Measurements from ENCODE around the gene TWIST2.

Gene TWIST2

DNA sequence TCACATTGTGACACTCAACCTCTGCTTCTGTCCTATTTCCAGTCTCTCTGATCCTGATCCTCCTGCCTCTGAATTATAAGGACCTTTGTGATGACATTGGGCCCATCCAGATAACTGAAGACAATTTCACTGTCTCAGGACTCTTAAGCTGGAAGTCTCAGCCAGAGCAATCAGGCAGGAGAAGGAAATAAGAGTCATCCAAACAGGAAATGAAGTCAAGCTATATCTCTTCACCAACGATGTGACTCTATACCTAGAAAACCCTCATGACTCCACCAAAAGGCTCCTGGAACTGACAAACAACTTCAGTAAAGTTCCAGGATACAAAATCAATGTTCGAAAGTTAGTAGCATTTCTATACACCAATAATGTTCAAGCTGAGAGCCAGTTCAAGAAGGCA is 29.3 kb upstream of the TWIST2 start:
- Mint-ChIP-seq H3K27me3 (peaks cover 75 to 95% of the 10 kb centered on the region in 2 donors), H3K4me3 (no peak overlapping the region), H3K36me3 (ENCODE audit: insufficient read depth) (no peaks in the 10 kb centered on the region), H3K4me1 (ENCODE audit: low read depth in 2 of 2) (no peaks in the 10 kb centered on the region), H3K9me3 (peaks cover 0 to 3% of the 10 kb centered on the region in 2 donors), H3K27ac (no peak overlapping the region)
- ATAC-seq (replicated peaks) (no peak), DNase-seq (no peak)

DNA sequence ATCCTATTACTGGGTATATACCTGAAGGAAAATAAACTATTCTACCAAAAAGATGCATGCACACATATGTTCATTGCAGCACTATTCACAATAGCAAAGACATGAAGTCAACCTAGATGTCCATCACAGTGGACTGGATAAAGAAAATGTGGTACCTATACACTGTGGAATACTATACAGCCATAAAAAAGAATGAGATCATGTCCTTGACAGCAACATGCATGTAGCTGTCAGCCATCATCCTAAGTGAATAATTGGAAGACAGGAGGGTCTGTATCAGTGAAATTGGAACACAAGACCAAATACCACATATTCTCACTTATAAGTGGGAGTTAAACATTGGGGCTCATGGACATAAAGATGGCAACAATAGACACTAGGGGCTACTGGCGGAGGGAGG is 27.7 kb upstream of the TWIST2 start:
- Mint-ChIP-seq H3K36me3 (ENCODE audit: insufficient read depth) (no peaks in the 10 kb centered on the region), H3K27me3 (peaks cover 70 to 93% of the 10 kb centered on the region in 2 donors), H3K27ac (no peak overlapping the region), H3K4me3 (no peak overlapping the region), H3K9me3 (peaks cover 0 to 3% of the 10 kb centered on the region in 2 donors), H3K4me1 (ENCODE audit: low read depth in 2 of 2) (no peaks in the 10 kb centered on the region)
- no peak for ATAC-seq (replicated peaks)
- no peak for DNase-seq

DNA sequence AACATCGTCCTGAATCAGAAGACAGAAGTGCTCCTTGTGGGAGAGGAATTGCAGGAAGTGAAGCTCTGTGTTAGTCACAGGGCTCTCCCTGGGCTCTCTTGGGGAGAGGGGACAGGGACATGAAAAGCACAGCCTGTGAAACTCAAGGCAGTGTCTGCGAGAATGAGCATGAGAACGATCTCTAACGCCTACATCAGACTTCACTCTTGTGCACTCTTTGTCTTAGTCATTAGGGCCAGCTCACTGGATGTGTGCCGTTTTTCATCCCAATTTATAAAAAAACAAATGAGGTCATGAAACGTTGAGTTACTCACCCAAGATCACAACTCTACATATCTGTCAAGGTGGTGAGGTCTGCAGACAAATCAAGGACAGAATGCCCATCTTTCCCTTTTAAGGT is 27.0 kb upstream of the TWIST2 start:
- Mint-ChIP-seq H3K4me3 (no peak overlapping the region), H3K4me1 (ENCODE audit: low read depth in 2 of 2) (no peaks in the 10 kb centered on the region), H3K9me3 (peaks cover 0 to 3% of the 10 kb centered on the region in 2 donors)

DNA sequence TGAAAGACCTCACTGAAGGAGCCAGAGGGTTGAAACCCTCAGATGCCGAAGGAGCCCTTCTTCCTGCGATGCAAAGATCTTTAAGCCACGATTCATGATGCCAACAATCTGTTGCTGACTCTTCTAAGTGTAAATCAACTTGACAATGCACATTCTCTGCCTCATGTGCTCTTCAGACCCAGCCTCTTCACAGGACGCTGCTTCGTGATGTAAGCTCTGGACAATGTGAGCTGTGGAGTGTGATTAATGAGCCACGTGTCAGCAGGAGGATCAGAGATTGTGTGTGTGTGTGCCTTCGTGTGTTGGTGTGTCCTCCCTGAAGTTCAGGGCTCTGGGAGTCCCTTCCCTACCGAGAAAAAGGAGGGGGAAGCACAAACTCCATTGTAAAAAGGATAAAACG is 26.5 kb upstream of the TWIST2 start:
- Mint-ChIP-seq H3K27ac (no peak overlapping the region), H3K9me3 (peaks cover 0 to 3% of the 10 kb centered on the region in 2 donors), H3K27me3 (peaks cover 79 to 92% of the 10 kb centered on the region in 2 donors), H3K36me3 (ENCODE audit: insufficient read depth) (no peaks in the 10 kb centered on the region), H3K4me3 (no peak overlapping the region), H3K4me1 (ENCODE audit: low read depth in 2 of 2) (no peaks in the 10 kb centered on the region)
- DNase-seq = no peak
- ATAC-seq (replicated peaks) = no peak

More for the DNA sequence above, 27.0 kb upstream of the TWIST2 start:
- DNase-seq (no peak), ATAC-seq (replicated peaks) (no peak)
- Mint-ChIP-seq H3K27me3 (peaks cover 75 to 92% of the 10 kb centered on the region in 2 donors), H3K27ac (no peak overlapping the region), H3K36me3 (ENCODE audit: insufficient read depth) (no peaks in the 10 kb centered on the region)

DNA sequence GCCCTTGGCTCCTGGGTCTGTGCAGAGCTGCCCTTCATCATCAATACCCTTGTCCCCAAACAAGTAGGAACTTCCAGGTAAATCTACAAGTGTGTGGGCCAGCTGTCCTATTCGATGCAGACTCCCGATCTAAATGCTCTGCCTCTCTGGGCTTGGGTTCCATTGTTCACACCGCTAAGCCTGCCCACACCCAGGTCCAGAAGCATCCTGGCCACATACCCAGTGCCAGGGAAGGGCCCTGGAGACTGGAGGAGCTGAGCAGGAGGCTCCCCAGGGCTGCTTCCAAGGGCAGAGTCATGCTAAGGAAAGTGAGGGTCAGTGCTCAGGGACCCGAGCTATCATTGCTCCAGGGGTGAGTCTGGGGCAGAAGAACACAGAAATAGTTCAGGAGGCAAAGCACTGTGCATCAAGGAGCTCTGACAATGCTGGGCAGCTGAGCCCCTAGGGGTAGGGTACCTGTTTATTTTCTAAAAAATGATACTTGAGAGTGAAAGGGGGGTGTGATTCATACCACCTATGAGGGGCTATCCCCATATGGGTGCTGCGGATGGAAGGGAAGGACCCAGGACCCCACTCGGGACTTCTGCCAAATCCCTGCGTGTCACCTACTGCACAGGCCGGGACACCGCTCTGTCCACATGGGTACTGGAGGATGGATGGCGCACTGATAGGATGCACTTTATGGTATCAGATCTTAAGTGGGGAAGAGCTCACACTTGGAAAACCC is 25.8 kb upstream of the TWIST2 start:
- H3K27ac Mint-ChIP-seq = no peak overlapping the region
- H3K36me3 Mint-ChIP-seq (ENCODE audit: insufficient read depth) = no peaks in the 10 kb centered on the region
- ATAC-seq (replicated peaks) = no peak
- H3K4me3 Mint-ChIP-seq = no peak overlapping the region
- peaks cover 0 to 3% of the 10 kb centered on the region in 2 donors for H3K9me3 Mint-ChIP-seq
- peaks cover 75 to 91% of the 10 kb centered on the region in 2 donors for H3K27me3 Mint-ChIP-seq
- DNase-seq = no peak
- H3K4me1 Mint-ChIP-seq (ENCODE audit: low read depth in 2 of 2) = no peaks in the 10 kb centered on the region

DNA sequence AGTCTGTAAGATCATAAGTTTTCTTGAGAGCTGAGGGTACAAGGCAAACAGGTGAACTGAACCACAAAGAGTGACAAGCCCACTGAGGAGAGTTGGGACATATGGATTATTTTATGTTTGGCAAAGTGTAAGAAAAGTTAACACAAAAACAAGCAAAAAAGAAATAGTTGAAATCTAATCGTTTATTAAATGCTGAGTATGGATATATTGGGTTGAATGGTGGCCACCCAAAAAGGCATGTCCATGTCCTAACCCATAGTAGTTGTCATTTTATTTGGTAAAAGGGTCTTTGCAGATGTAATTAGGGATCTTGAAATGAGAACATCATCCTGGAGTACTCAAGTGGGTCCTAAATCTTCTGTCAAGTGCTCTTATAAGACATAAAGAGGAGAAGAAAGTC is 24.9 kb upstream of the TWIST2 start:
- DNase-seq (no peak), ATAC-seq (replicated peaks) (no peak)
- peaks cover 0 to 3% of the 10 kb centered on the region in 2 donors for H3K9me3 Mint-ChIP-seq
- no peaks in the 10 kb centered on the region for H3K4me1 Mint-ChIP-seq (ENCODE audit: low read depth in 2 of 2)
- H3K36me3 Mint-ChIP-seq (ENCODE audit: insufficient read depth) = no peaks in the 10 kb centered on the region
- H3K27me3 Mint-ChIP-seq = peaks cover 73 to 82% of the 10 kb centered on the region in 2 donors
- no peak overlapping the region for H3K27ac Mint-ChIP-seq
- no peak overlapping the region for H3K4me3 Mint-ChIP-seq

DNA sequence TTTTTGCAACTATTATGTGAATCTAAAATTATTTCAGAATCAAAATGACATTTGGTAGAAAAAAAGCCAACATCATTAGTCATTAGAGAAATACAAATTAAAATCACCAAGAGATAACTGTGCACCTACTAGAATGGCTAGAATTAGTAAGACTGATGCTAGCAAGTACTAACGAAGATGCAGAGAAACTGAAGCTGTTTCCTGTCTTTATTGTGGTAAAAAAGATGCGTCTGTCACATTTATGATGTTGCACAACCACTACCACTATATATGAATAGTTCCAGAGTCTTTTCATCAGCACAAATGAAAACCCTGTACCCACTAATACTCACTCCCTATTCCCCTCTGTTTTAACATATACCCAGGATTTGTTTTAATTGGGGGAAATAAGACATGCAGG is 16.7 kb upstream of the TWIST2 start:
- no peak overlapping the region for H3K27ac Mint-ChIP-seq
- ATAC-seq (replicated peaks) = no peak
- no peaks in the 10 kb centered on the region for H3K4me1 Mint-ChIP-seq (ENCODE audit: low read depth in 2 of 2)
- H3K4me3 Mint-ChIP-seq = no peak overlapping the region
- H3K27me3 Mint-ChIP-seq = peaks cover 53 to 58% of the 10 kb centered on the region in 2 donors
- H3K36me3 Mint-ChIP-seq (ENCODE audit: insufficient read depth) = no peaks in the 10 kb centered on the region
- no peak for DNase-seq
- H3K9me3 Mint-ChIP-seq = no peaks in the 10 kb centered on the region

DNA sequence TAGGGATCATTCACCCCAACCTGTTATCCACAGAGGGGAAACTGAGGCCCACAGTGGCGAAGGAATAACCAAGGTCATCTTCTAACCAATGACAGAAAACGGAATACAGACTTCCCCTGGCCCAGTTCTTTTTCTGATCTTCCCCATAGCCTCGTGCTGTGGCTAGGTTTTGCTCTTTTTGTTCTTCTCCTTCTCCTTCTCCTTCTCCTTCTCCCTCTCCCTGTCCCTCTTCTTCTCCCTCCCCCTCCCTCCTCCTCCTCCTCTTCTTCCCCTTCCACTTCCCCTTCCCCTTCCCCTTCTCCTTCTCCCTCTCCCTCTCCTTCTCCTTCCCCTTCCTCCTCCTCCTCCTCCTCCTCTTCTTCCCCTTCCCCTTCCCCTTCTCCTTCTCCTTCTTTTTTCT is 12.9 kb upstream of the TWIST2 start:
- no peaks in the 10 kb centered on the region for H3K9me3 Mint-ChIP-seq
- DNase-seq = no peak
- H3K27me3 Mint-ChIP-seq = peaks cover 54 to 81% of the 10 kb centered on the region in 2 donors
- H3K4me1 Mint-ChIP-seq (ENCODE audit: low read depth in 2 of 2) = no peaks in the 10 kb centered on the region
- no peak overlapping the region for H3K4me3 Mint-ChIP-seq
- no peaks in the 10 kb centered on the region for H3K36me3 Mint-ChIP-seq (ENCODE audit: insufficient read depth)
- no peak for ATAC-seq (replicated peaks)
- H3K27ac Mint-ChIP-seq = no peak overlapping the region

DNA sequence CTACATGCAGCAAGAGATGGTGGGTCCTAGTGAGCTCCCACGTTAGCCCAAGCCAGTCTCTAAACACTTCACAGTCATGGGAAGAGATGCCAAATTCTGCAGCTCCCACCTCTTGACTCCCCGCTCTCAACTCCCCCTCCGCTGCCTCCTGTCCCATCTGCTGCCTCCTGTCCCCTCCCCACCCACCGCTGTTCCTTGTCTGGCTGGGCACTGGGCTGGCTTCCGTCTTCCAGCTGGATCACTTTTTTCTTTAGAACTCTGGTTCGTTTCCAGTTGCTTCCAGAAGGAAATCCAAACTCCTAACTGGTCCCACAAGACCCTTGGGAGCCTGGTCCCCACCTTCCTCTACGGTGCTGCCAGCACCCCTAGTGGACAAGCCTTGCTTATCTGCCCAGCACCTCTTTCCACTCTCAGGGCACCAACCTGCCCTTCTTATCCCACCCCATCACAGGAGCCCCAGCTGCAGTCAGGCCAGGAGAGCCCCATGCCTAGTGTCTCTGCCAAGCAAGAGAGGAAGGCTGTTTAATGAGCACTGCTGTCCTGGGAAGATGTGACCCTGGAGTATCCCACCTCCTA is 12.1 kb upstream of the TWIST2 start:
- Mint-ChIP-seq H3K27me3 (peaks cover 59 to 89% of the 10 kb centered on the region in 2 donors), H3K27ac (no peak overlapping the region), H3K9me3 (no peaks in the 10 kb centered on the region), H3K36me3 (ENCODE audit: insufficient read depth) (no peaks in the 10 kb centered on the region), H3K4me1 (ENCODE audit: low read depth in 2 of 2) (no peaks in the 10 kb centered on the region), H3K4me3 (no peak overlapping the region)
- DNase-seq (no peak), ATAC-seq (replicated peaks) (no peak)

DNA sequence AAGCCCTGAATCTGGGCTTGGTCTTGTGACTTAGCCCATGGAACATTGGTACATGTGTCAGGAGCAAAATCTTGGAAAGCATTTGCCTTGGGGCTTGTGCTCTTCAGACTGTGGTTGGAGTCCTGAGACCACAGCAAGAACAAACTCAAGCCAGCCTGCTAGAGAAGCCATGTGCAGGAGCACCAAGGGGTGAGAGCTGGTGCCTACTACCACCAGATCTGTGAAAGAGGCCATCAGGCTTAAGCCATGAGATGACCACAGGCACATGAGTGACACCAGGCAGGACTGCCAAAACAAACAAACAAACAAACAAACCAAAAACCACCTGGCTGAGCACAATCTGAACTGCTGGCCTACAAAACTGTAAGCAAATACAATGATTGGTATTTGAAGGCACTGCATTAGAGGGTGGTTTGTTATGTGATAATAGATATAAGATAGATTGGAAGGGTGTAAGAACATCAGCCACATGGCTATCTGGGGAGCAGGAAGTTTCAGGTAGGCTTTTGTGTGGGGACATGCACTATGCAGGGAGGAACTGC is 9.0 kb upstream of the TWIST2 start:
- no peak overlapping the region for H3K27ac Mint-ChIP-seq
- no peak overlapping the region for H3K4me3 Mint-ChIP-seq
- ATAC-seq (replicated peaks) (no peak), DNase-seq (no peak)
- no peaks in the 10 kb centered on the region for H3K36me3 Mint-ChIP-seq (ENCODE audit: insufficient read depth)
- no peaks in the 10 kb centered on the region for H3K4me1 Mint-ChIP-seq (ENCODE audit: low read depth in 2 of 2)
- H3K27me3 Mint-ChIP-seq = peaks cover 62 to 89% of the 10 kb centered on the region in 2 donors
- no peaks in the 10 kb centered on the region for H3K9me3 Mint-ChIP-seq

DNA sequence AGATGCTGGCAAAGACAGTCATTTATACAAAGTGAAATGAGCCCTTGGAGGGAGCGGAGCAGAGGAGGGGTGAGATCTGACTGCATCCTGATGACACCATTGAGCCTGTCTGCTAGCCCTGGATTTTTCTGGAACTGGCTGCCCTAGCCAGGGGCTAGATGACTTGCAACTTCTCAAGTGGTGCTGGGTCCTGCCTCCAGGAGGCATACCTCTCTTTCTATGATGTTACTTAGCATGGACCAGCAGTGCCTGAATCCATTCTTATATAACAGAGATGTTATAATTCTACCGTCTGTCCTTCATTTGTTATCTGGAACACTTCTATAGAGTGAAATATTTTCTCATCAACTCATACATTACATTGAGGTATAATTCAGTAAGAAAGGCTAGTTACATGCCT is 8.5 kb upstream of the TWIST2 start:
- DNase-seq (no peak), ATAC-seq (replicated peaks) (no peak)
- H3K27ac Mint-ChIP-seq = no peak overlapping the region
- no peaks in the 10 kb centered on the region for H3K36me3 Mint-ChIP-seq (ENCODE audit: insufficient read depth)
- H3K27me3 Mint-ChIP-seq = peaks cover 62 to 89% of the 10 kb centered on the region in 2 donors
- no peaks in the 10 kb centered on the region for H3K9me3 Mint-ChIP-seq
- H3K4me3 Mint-ChIP-seq = no peak overlapping the region
- H3K4me1 Mint-ChIP-seq (ENCODE audit: low read depth in 2 of 2) = no peaks in the 10 kb centered on the region

DNA sequence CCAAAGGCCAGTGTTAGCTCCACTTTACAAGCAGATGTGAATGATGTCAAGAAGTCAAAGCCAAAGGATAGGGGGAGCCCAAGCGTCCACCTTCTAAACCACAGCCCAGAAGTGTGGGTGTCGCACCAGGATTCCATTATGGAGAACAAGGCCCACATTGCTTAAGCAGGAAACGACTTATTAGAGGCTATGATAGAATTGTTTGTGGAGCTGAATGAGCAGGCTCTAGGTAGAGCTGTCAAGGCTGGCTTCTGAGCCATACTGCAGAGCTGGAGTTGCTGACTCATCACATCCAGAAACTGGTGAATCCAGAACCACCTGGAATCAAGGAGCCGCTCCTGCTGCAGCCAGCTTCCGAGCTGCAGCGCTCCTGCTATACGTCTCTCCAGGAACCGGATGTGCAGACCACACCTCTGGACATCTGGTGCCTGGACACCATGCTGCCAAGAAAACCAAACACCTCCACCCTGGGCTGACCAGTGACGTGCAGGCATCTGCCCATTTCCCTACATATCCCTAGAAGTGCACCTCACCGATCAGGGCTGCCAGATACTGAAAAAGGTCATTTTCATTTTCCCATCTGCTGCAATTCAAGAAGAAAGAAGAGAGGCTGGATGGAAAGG is 6.2 kb upstream of the TWIST2 start:
- H3K4me3 Mint-ChIP-seq = no peak overlapping the region
- no peaks in the 10 kb centered on the region for H3K9me3 Mint-ChIP-seq
- no peaks in the 10 kb centered on the region for H3K4me1 Mint-ChIP-seq (ENCODE audit: low read depth in 2 of 2)
- DNase-seq = no peak
- H3K27me3 Mint-ChIP-seq = peaks cover 59 to 84% of the 10 kb centered on the region in 2 donors
- no peak for ATAC-seq (replicated peaks)
- no peak overlapping the region for H3K27ac Mint-ChIP-seq
- H3K36me3 Mint-ChIP-seq (ENCODE audit: insufficient read depth) = no peaks in the 10 kb centered on the region

DNA sequence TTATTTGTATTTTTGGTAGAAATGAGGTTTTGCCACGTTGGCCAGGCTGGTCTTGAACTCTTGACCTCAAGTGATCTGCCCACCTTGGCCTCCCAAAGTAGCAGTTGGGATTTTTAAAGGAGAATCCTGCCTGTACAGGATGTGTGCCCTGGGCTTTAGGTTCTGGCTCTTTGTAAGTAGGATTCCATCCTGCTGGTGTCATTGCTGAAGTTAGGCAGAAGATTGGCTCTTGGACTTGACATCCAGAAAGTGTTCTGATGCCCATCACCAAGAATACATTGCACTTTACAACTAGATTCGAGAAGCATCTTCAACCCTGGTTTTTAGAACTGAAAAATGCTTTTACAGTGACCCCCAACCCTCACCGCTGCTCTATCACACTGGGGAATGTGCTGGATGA is 4.4 kb upstream of the TWIST2 start:
- H3K9me3 Mint-ChIP-seq = no peaks in the 10 kb centered on the region
- no peak for DNase-seq
- H3K4me1 Mint-ChIP-seq (ENCODE audit: low read depth in 2 of 2) = no peaks in the 10 kb centered on the region
- no peak for ATAC-seq (replicated peaks)
- H3K27me3 Mint-ChIP-seq = peaks cover 58 to 68% of the 10 kb centered on the region in 2 donors
- no peak overlapping the region for H3K27ac Mint-ChIP-seq
- H3K4me3 Mint-ChIP-seq = no peak overlapping the region
- H3K36me3 Mint-ChIP-seq (ENCODE audit: insufficient read depth) = no peaks in the 10 kb centered on the region
